Measurements from ENCODE around the gene TCF3. TPM values are rescaled to one million over a fixed set of nuclear protein-coding genes. Genes with fewer than 3 reads are reported as not detected.

The TCF3 gene
- total RNA-seq, 6 experiments from 2014 or later, result 74.9 to 102 (median 82.0) TPM

DNA sequence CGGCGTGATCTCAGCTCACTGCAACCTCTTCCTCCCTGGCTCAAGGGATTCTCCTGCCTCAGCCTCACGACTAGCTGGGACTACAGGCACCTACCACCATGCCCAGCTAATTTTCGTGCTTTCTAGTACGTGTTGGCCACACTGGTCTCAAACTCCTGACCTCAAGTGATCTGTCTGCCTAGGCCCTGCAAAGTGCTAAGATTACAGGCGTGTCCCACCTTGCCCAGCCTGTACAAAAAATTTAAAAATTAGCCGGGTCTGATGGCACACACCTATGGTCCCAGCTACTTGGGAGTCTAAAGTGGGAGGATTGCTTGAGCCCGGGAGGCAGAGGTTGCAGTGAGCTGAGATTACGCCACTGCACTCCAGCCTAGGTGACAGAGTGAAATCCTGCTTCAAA, 79.6 kb downstream of the TCF3 start:
- Mint-ChIP-seq H3K36me3 (ENCODE audit: low read depth) (no peaks in the 10 kb centered on the region), H3K4me3 (no peak overlapping the region), H3K4me1 (ENCODE audit: low read depth) (peaks cover 7% of the 10 kb centered on the region), H3K27me3 (ENCODE audit: insufficient read depth) (peaks cover 3% of the 10 kb centered on the region), H3K9me3 (no peaks in the 10 kb centered on the region), H3K27ac (no peak overlapping the region)
- TF ChIP-seq, protein P1, sequence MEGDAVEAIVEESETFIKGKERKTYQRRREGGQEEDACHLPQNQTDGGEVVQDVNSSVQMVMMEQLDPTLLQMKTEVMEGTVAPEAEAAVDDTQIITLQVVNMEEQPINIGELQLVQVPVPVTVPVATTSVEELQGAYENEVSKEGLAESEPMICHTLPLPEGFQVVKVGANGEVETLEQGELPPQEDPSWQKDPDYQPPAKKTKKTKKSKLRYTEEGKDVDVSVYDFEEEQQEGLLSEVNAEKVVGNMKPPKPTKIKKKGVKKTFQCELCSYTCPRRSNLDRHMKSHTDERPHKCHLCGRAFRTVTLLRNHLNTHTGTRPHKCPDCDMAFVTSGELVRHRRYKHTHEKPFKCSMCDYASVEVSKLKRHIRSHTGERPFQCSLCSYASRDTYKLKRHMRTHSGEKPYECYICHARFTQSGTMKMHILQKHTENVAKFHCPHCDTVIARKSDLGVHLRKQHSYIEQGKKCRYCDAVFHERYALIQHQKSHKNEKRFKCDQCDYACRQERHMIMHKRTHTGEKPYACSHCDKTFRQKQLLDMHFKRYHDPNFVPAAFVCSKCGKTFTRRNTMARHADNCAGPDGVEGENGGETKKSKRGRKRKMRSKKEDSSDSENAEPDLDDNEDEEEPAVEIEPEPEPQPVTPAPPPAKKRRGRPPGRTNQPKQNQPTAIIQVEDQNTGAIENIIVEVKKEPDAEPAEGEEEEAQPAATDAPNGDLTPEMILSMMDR (IDR thresholded peaks at IDR 0.05), result no peak
- DNase-seq, result no peak

DNA sequence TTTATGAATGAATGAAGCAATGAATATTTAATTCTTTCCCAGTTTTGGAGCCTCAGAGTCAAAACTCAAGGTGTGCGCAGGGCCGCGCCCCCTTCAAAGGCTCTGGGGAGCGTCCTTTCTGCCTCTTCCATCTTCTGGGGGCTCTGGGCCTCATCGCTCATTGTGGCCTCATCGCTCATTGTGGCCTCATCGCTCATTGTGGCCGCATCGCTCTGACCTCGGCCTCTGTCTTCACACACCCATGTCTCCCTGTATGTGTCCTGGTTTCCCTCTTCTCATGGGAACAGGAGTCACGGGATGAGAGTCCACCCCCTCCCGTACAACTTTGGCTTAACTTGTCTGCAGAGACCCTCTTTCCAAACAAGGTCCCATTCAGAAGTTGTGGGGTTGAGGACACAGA, 81.1 kb downstream of the TCF3 start:
- no peaks in the 10 kb centered on the region for H3K36me3 Mint-ChIP-seq (ENCODE audit: low read depth)
- TF ChIP-seq, protein P1 (IDR thresholded peaks at IDR 0.05), result no peak
- peaks cover 7% of the 10 kb centered on the region for H3K4me1 Mint-ChIP-seq (ENCODE audit: low read depth)
- H3K4me3 Mint-ChIP-seq, result no peak overlapping the region
- H3K27ac Mint-ChIP-seq, result no peak overlapping the region
- DNase-seq, result no peak
- peaks cover 3% of the 10 kb centered on the region for H3K27me3 Mint-ChIP-seq (ENCODE audit: insufficient read depth)
- H3K9me3 Mint-ChIP-seq, result no peaks in the 10 kb centered on the region

DNA sequence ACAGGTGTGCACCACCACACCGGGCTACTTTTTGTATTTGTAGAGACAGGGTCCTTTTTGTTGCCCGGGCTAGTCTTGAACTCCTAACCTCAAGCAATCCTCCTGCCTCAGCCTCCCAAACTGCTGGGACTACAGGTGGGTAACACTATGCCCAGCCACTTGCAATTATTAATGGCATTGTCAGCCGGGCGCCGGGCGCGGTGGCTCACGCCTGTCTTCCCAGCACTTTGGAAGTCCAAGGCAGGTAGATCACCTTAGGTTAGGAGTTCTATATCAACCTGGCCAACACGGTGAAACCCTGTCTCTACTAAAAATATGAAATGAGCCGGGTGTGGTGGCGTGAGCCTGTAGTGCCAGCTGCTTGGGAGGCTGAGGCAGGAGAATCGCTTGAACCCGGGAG, 81.6 kb downstream of the TCF3 start:
- Mint-ChIP-seq H3K4me3 (no peak overlapping the region), H3K9me3 (no peaks in the 10 kb centered on the region), H3K27me3 (ENCODE audit: insufficient read depth) (peaks cover 3% of the 10 kb centered on the region), H3K27ac (no peak overlapping the region), H3K36me3 (ENCODE audit: low read depth) (no peaks in the 10 kb centered on the region), H3K4me1 (ENCODE audit: low read depth) (peaks cover 7% of the 10 kb centered on the region)
- no peak for DNase-seq
- TF ChIP-seq, protein P1 (IDR thresholded peaks at IDR 0.05), result no peak

DNA sequence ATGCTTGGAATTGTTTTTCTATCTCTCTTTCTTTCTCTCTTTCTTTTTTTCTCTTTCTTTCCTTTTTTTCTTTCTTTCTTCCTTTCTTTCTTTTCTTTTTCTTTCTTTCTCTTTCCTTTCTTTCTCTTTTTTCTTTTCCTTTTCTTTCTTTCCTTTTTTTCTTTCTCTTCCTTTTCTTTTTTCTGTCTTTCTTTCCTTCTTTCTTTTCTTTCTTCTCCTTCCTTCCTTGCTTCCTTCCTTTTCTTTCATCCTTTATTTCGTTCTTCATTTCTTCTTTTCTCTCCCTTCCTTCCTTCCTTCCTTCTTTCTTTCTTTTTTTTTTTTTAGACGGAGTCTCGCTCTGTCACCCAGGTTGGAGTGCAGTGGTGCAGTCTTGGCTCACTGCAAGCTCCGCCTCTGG, 82.4 kb downstream of the TCF3 start:
- no peak overlapping the region for H3K27ac Mint-ChIP-seq
- TF ChIP-seq, protein P1 (IDR thresholded peaks at IDR 0.05), result no peak
- no peaks in the 10 kb centered on the region for H3K9me3 Mint-ChIP-seq
- peaks cover 7% of the 10 kb centered on the region for H3K4me1 Mint-ChIP-seq (ENCODE audit: low read depth)
- H3K27me3 Mint-ChIP-seq (ENCODE audit: insufficient read depth), result peaks cover 3% of the 10 kb centered on the region
- no peaks in the 10 kb centered on the region for H3K36me3 Mint-ChIP-seq (ENCODE audit: low read depth)
- no peak for DNase-seq
- H3K4me3 Mint-ChIP-seq, result no peak overlapping the region

DNA sequence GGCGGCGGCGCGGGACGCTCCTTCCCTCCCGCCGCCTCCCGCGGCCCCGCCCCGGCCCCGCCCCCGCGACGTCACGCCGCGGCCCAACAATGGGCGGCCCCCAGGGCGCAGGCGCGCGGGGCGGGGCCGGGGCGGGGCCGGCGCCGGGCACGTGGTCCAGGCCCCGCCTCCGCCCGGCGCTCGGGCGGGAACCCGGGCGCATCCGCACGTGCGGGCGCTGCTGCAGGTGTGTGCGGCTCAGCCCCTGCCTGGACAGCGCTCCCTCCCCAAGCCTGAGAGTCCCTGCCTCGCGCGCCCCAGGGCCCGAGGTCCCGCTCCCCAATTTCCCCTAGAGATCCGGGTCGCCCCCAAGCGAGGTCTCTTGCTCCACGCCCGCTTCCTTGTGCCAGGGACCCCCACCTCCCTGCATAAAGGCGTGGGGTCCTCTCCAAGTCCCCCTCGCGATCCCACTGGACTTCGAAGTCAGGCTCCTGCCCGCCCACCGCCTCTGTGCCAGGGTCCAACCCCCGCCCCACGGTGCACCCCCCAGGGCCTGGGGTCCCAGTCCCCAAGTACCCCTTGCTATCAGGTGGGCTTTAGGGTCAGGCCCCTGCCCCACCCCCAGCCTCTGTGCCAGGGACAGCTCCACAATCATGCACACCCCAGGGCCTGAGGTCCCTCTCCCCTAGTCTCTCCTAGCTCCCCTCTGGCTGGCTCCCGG, 83.9 kb downstream of the TCF3 start, which contains the start of gene MEX3D:
MEX3D (minus strand) TSS at position 6 of the 700 bp plus-strand sequence. CDS start 267 bp downstream, outside the sequence.
- TF ChIP-seq, protein P1 (IDR thresholded peaks at IDR 0.05), result no peak
- Mint-ChIP-seq H3K4me3 (peak within 1 kb of the TSS; percentile 76), H3K36me3 (ENCODE audit: low read depth) (no peaks in the 10 kb centered on the region), H3K27ac (no peak within 1 kb of the TSS), H3K27me3 (ENCODE audit: insufficient read depth) (peaks cover 3% of the 10 kb centered on the region), H3K9me3 (no peaks in the 10 kb centered on the region), H3K4me1 (ENCODE audit: low read depth) (peaks cover 4% of the 10 kb centered on the region)
- DNase-seq, result no peak
